Liver (tissue), 9 donors: ENCODE measurements around the gene CPSF4. TPM values are rescaled to one million over a fixed set of nuclear protein-coding genes. Genes with fewer than 3 reads are reported as not detected.
A peak's percentile ranks its signal among the peaks of the same experiment; 100 is the strongest.

ENCODE experiments used
- DNase-seq: peaks from one replicate; pipeline ENCODE4 v3.0.0-alpha.2; 2017; ENCODE audit warnings: low spot score
- H3K27ac ChIP-seq, 2 donors: one replicate each; pipeline ENCODE4 v1.7.0; 2013; ENCODE audit warnings: inconsistent platforms in 2 of 2, low read length in 2 of 2, control low read depth in 1 of 2, low read depth in 1 of 2, mild to moderate bottlenecking in 1 of 2
- H3K27me3 ChIP-seq, 4 donors: one replicate each; pipeline versions ENCODE4 v1.6.1 to v1.7.0; 2013; ENCODE audit warnings: low read length in 3 of 4, inconsistent platforms in 1 of 4, mild to moderate bottlenecking in 1 of 4, moderate library complexity in 1 of 4; ENCODE audit not compliant: control insufficient read depth in 4 of 4, insufficient read depth in 4 of 4
- H3K36me3 ChIP-seq, 4 donors: one replicate each; pipeline versions ENCODE4 v1.6.1 to v1.7.0; 2013; ENCODE audit warnings: low read length in 3 of 4, mild to moderate bottlenecking in 3 of 4, low read depth in 1 of 4, moderate library complexity in 1 of 4; ENCODE audit not compliant: control insufficient read depth in 4 of 4, insufficient read depth in 3 of 4
- H3K4me1 ChIP-seq, 4 donors: one replicate each; pipeline versions ENCODE4 v1.6.1 to v1.7.0; 2013; ENCODE audit warnings: low read length in 3 of 4, mild to moderate bottlenecking in 3 of 4, moderate library complexity in 1 of 4; ENCODE audit not compliant: control insufficient read depth in 4 of 4, insufficient read depth in 4 of 4
- H3K4me3 ChIP-seq, 3 donors: one replicate each; pipeline versions ENCODE4 v1.6.1 to v1.7.0; 2013; ENCODE audit warnings: low read length in 3 of 3, control low read depth in 1 of 3, low read depth in 1 of 3, mild to moderate bottlenecking in 1 of 3
- H3K9ac ChIP-seq, 2 donors: one replicate each; pipeline ENCODE4 v1.7.0; 2013; ENCODE audit warnings: low read length in 2 of 2, mild to moderate bottlenecking in 2 of 2, moderate library complexity in 2 of 2, control low read depth in 1 of 2, low read depth in 1 of 2
- H3K9me3 ChIP-seq, 4 donors: one replicate each; pipeline versions ENCODE4 v1.6.1 to v1.7.0; 2013; ENCODE audit warnings: low read length in 3 of 4; ENCODE audit not compliant: control insufficient read depth in 4 of 4
- EGR1 ChIP-seq, 2 donors: IDR thresholded peaks; 2 replicates each; pipeline ENCODE4 v1.6.1; 2016 to 2018; ENCODE audit warnings: antibody characterized with exemption in 2 of 2, low read depth in 2 of 2
- FOXA1 ChIP-seq: IDR thresholded peaks from 2 replicates; pipeline ENCODE4 v1.6.1; 2016; ENCODE audit warnings: antibody characterized with exemption
- FOXA2 ChIP-seq: IDR thresholded peaks from 2 replicates; pipeline ENCODE4 v1.6.1; 2016; ENCODE audit warnings: antibody characterized with exemption
- GABPA ChIP-seq, 2 donors: IDR thresholded peaks in 1 of 2; conservative IDR thresholded peaks in 1 of 2; 2 replicates each; pipeline ENCODE4 v1.6.1; 2016; ENCODE audit warnings: antibody characterized with exemption in 2 of 2, mild to moderate bottlenecking in 1 of 2, moderate library complexity in 1 of 2
- HNF4A ChIP-seq, 2 donors: conservative IDR thresholded peaks; 2 replicates each; pipeline ENCODE4 v1.6.1; 2016; ENCODE audit warnings: antibody characterized with exemption in 2 of 2, mild to moderate bottlenecking in 2 of 2
- HNF4G ChIP-seq: IDR thresholded peaks from 2 replicates; pipeline ENCODE4 v1.6.1; 2016; ENCODE audit warnings: antibody characterized with exemption
- JUND ChIP-seq, 2 donors: IDR thresholded peaks; 2 replicates each; pipeline ENCODE4 v1.6.1; 2016; ENCODE audit warnings: antibody characterized with exemption in 2 of 2
- MAX ChIP-seq: IDR thresholded peaks from 2 replicates; pipeline ENCODE4 v1.6.1; 2016; ENCODE audit warnings: antibody characterized with exemption
- NR2F2 ChIP-seq: IDR thresholded peaks from 2 replicates; pipeline ENCODE4 v1.6.1; 2016; ENCODE audit warnings: antibody characterized with exemption
- RAD21 ChIP-seq, 2 donors: IDR thresholded peaks; 2 replicates each; pipeline ENCODE4 v1.6.1; 2016; ENCODE audit warnings: antibody characterized with exemption in 2 of 2, mild to moderate bottlenecking in 2 of 2
- RXRA ChIP-seq, 2 donors: IDR thresholded peaks; 2 replicates each; pipeline ENCODE4 v1.6.1; 2017 to 2018; ENCODE audit warnings: antibody characterized with exemption in 2 of 2, mild to moderate bottlenecking in 1 of 2
- SP1 ChIP-seq: IDR thresholded peaks from 2 replicates; pipeline ENCODE4 v1.6.1; 2018; ENCODE audit warnings: antibody characterized with exemption, mild to moderate bottlenecking
- TAF1 ChIP-seq: conservative IDR thresholded peaks from 2 replicates; pipeline ENCODE4 v1.6.1; 2016; ENCODE audit warnings: antibody characterized with exemption, mild to moderate bottlenecking
- YY1 ChIP-seq: IDR thresholded peaks from 2 replicates; pipeline ENCODE4 v1.6.1; 2016; ENCODE audit warnings: antibody characterized with exemption, mild to moderate bottlenecking
- ZBTB33 ChIP-seq: IDR thresholded peaks from 2 replicates; pipeline ENCODE4 v1.6.1; 2016; ENCODE audit warnings: antibody characterized with exemption
- WGBS: extraction: QIAGEN DNeasy Blood & Tissue Kit; methylation state at CpG from one replicate; pipeline ENCODE4 v1.1.7; 2013; 5-methylcytosine and 5-hydroxymethylcytosine counted together
- polyA plus RNA-seq, 2 donors: library from polyadenylated mRNA; stranded (reverse) in 1 of 2; unstranded in 1 of 2; fragments of 200-250 nt in 1 of 2; fragments of >200 nt in 1 of 2; fragmentation: Nextera tagmentation in 1 of 2; extraction: Ambion mirVana in 1 of 2; gene quantifications; one replicate each; pipeline versions ENCODE4 v1.2.1 to v1.2.3, GENCODE V29; 2013 to 2015
- total RNA-seq, 2 donors: library from RNA; depleted of rRNA; stranded (reverse); fragments of >200 nt; gene quantifications; one replicate each; pipeline ENCODE4 v1.2.3, GENCODE V29; 2014
- TF ChIP-seq, protein P1 (sequence below): IDR thresholded peaks from 2 replicates; pipeline ENCODE4 v1.6.1; 2016; ENCODE audit warnings: antibody characterized with exemption
- donor health status: healthy.
- donor health status: healthy.
- donor health status: healthy.
- donor health status: healthy.
- donor health status: healthy.

CPSF4 gene
- total and polyA plus RNA-seq, 4 donors, result 7.1 to 15.3 (median 10.5) TPM

- H3K4me1 ChIP-seq, result no peaks in the 10 kb centered on the region
- 89% methylated on average over 6 of the region's 6 CpGs for WGBS
- no peak overlapping the region for H3K27ac ChIP-seq
- H3K4me3 ChIP-seq, result no peak overlapping the region
- TF ChIP-seq JUND (IDR thresholded peaks at IDR 0.05), result no peak
- no peak for TF ChIP-seq FOXA1
- TF ChIP-seq FOXA2, result no peak
- no peak for TF ChIP-seq TAF1
- TF ChIP-seq YY1, result no peak
- no peak for TF ChIP-seq EGR1 (IDR thresholded peaks at IDR 0.05; ENCODE audit: low read depth in 2 of 2)
- TF ChIP-seq SP1, result no peak
- TF ChIP-seq GABPA (IDR thresholded peaks at IDR 0.05 in 1 of 2, conservative IDR thresholded peaks at IDR 0.05 in 1 of 2), result no peak
- TF ChIP-seq RAD21 (IDR thresholded peaks at IDR 0.05), result no peak
- TF ChIP-seq RXRA (IDR thresholded peaks at IDR 0.05), result no peak
- TF ChIP-seq, protein P1, sequence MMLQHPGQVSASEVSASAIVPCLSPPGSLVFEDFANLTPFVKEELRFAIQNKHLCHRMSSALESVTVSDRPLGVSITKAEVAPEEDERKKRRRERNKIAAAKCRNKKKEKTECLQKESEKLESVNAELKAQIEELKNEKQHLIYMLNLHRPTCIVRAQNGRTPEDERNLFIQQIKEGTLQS, result no peak
- TF ChIP-seq HNF4A (conservative IDR thresholded peaks at IDR 0.05), result no peak
- no peak for TF ChIP-seq NR2F2
- no peak for TF ChIP-seq ZBTB33
- no peak for TF ChIP-seq MAX
- no peaks in the 10 kb centered on the region for H3K9me3 ChIP-seq
- no peaks in the 10 kb centered on the region for H3K27me3 ChIP-seq
- H3K9ac ChIP-seq, result no peak overlapping the region
- H3K36me3 ChIP-seq, result peaks cover 27 to 68% (median 36%) of the 10 kb centered on the region in 4 donors
- no peak for DNase-seq
Measured at GRCh38 chr7:99457050-99457649, 18.4 kb downstream of the CPSF4 start.

DNA sequence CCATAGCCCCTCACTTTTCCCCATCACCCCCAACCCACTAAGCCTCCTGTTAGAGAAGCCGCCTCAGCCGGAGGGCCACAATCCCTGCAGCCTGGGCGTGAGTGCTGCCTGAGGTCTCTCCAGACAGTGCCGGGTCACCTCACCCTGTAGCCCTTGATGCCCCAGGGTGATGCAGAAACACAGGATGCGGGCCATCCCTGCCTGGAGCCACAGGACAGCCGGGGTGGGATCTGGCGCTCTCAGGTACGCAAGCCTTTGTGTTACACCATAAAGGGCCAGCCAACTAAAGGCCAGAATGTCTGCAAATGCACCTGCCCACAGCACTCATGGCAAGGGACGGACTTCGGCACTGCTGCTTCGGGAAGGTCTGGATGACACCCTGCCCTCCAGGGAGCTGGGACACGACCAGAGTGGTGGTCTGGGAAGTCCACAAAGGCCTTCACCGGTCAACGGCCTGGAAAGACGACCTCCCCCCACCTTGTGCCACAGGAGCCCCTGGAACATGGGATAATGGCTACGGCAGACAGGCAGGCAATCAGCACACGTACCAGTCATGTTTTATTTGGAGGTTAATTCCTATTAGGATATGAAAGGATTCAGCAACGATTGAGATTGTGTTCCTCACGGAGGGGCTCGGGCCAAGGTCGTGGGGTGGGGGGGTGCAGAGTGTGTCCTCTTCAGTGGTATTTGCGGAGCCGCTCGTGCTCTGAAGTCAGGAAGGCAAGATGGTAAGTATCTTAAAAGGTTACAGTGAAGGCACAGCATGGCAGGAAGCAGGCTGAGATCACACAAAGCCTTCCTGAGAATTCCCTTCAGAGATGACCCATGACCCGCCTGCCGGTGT lies 19.1 kb downstream of the CPSF4 start:
- Histone ChIP-seq H3K4me1 (peaks cover 0 to 3% (median 0%) of the 10 kb centered on the region in 4 donors), H3K36me3 (peaks cover 27 to 65% (median 37%) of the 10 kb centered on the region in 4 donors), H3K27me3 (no peaks in the 10 kb centered on the region), H3K9ac (no peak overlapping the region), H3K9me3 (no peaks in the 10 kb centered on the region), H3K4me3 (no peak overlapping the region), H3K27ac (no peak overlapping the region)
- DNase-seq, result no peak
- TF ChIP-seq RAD21 (IDR thresholded peaks at IDR 0.05) (no peak), HNF4G (no peak), NR2F2 (no peak), FOXA2 (no peak)
- WGBS, result 86% methylated on average over 26 of the region's 26 CpGs

GRCh38 chr7:99459087-99459486 lies 20.3 kb downstream of the CPSF4 start:
- Histone ChIP-seq H3K27me3 (no peaks in the 10 kb centered on the region), H3K9ac (no peak overlapping the region), H3K4me1 (peaks cover 0 to 8% (median 4%) of the 10 kb centered on the region in 4 donors), H3K9me3 (no peaks in the 10 kb centered on the region), H3K4me3 (no peak overlapping the region), H3K36me3 (peaks cover 20 to 59% (median 33%) of the 10 kb centered on the region in 4 donors), H3K27ac (no peak overlapping the region)
- no peak for DNase-seq
- TF ChIP-seq RAD21 (IDR thresholded peaks at IDR 0.05) (peak in 1 of 2 donors; percentile 39), EGR1 (IDR thresholded peaks at IDR 0.05; ENCODE audit: low read depth in 2 of 2) (no peak)
- WGBS, result 96% methylated on average over 8 of the region's 8 CpGs
